Stimulated activated naive CD8-positive, alpha-beta T cell treated with anti-CD3 and anti-CD28 coated beads, Interleukin-15, Interleukin-2, amounts not matched to agents 100 ng/mL and 50 ng/mL, for 24 hours (primary cell): Measurements from ENCODE around the gene LRRC56.

ENCODE experiments used
- H3K27ac Mint-ChIP-seq: one replicate; pipeline ENCODE4 v1.8.0; 2021; ENCODE audit warnings: mild to moderate bottlenecking, mixed read lengths
- H3K27me3 Mint-ChIP-seq: one replicate; pipeline ENCODE4 v1.8.0; 2021; ENCODE audit warnings: mixed read lengths
- H3K36me3 Mint-ChIP-seq: one replicate; pipeline ENCODE4 v1.8.0; 2021; ENCODE audit warnings: low read depth, mixed read lengths
- H3K4me1 Mint-ChIP-seq: one replicate; pipeline ENCODE4 v1.8.0; 2021; ENCODE audit warnings: low read depth, mixed read lengths
- H3K4me3 Mint-ChIP-seq: one replicate; pipeline ENCODE4 v1.8.0; 2021; ENCODE audit warnings: mild to moderate bottlenecking, mixed read lengths
- H3K9me3 Mint-ChIP-seq: one replicate; pipeline ENCODE4 v1.8.0; 2021; ENCODE audit warnings: mixed read lengths

LRRC56 gene

GRCh38 chr11:528815-529727 lies 8.3 kb upstream of the LRRC56 start:
- H3K9me3 Mint-ChIP-seq = no peaks in the 10 kb centered on the region
- H3K4me1 Mint-ChIP-seq = no peaks in the 10 kb centered on the region
- no peaks in the 10 kb centered on the region for H3K27me3 Mint-ChIP-seq
- no peak overlapping the region for H3K27ac Mint-ChIP-seq
- H3K36me3 Mint-ChIP-seq = peaks cover 8% of the 10 kb centered on the region
- H3K4me3 Mint-ChIP-seq = no peak overlapping the region

GRCh38 chr11:529728-530411 lies 7.5 kb upstream of the LRRC56 start:
- H3K36me3 Mint-ChIP-seq = peaks cover 8% of the 10 kb centered on the region
- no peaks in the 10 kb centered on the region for H3K4me1 Mint-ChIP-seq
- H3K9me3 Mint-ChIP-seq = no peaks in the 10 kb centered on the region

DNA sequence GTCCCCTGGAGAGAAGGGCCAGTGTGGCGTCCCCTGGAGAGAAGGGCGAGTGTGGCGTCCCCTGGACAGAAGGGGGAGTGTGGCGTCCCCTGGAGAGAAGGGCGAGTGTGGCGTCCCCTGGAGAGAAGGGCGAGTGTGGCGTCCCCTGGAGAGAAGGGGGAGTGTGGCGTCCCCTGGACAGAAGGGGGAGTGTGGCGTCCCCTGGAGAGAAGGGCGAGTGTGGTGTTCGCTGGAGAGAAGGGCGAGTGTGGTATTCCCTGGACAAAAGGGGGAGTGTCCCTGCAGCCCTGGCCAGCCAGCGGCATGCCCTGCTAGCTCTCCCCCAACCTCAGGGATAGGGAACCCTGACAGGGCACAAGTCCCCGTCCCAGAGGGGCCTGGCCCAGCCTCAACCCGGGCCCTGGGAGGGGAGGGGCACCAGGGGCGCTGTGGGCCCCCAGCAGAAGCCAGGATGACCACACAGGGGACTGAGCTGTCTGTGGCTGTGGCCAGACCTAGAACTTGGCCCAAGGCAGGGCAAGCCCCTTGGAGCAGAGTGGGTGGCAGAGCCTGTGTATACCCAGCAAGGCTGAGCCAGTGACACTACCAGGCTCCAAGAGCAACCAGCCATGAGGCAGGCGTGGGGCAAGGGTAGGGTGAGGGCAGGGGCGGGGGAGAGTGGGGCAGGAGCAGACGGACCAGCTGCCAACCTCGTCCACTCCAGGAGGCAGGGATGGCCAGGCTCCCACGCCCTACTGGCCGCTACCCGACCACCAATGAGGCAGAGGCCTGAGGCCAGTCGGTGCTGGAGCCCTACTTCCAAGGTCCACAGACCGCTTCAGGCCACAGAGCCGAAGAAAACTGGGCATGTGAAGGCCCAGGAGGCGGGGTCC lies 6.1 kb upstream of the LRRC56 start:
- no peaks in the 10 kb centered on the region for H3K9me3 Mint-ChIP-seq
- no peaks in the 10 kb centered on the region for H3K27me3 Mint-ChIP-seq
- H3K4me1 Mint-ChIP-seq = peaks cover 2% of the 10 kb centered on the region
- no peak overlapping the region for H3K27ac Mint-ChIP-seq
- peaks cover 8% of the 10 kb centered on the region for H3K36me3 Mint-ChIP-seq
- no peak overlapping the region for H3K4me3 Mint-ChIP-seq

More at GRCh38 chr11:529728-530411, 7.5 kb upstream of the LRRC56 start:
- no peak overlapping the region for H3K27ac Mint-ChIP-seq
- no peak overlapping the region for H3K4me3 Mint-ChIP-seq
- no peaks in the 10 kb centered on the region for H3K27me3 Mint-ChIP-seq

- Mint-ChIP-seq H3K4me1 (peaks cover 5% of the 10 kb centered on the region), H3K4me3 (no peak overlapping the region), H3K27me3 (no peaks in the 10 kb centered on the region), H3K27ac (no peak overlapping the region), H3K9me3 (no peaks in the 10 kb centered on the region), H3K36me3 (peaks cover 8% of the 10 kb centered on the region)
These were observed 5.3 kb upstream of the LRRC56 start for GRCh38 chr11:531919-532526.

DNA sequence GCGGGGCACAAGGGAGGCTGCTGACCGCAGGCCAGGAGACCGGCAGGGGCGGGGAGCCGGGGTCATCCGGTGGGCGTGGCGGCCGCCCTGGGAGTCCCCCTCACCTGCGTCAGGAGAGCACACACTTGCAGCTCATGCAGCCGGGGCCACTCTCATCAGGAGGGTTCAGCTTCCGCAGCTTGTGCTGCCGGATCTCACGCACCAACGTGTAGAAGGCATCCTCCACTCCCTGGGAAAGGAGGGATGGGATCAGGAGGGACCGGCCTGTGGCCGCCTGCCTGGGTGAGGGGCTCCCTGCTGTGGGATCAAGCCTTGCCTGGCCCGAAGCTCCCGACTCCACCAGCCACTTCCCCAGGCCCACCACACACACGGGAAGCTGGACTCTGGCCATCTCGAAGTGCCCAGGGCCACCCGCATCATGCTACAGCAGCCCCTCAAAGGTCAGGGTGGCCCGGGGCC lies 4.8 kb upstream of the LRRC56 start:
- H3K4me1 Mint-ChIP-seq = peaks cover 5% of the 10 kb centered on the region
- no peaks in the 10 kb centered on the region for H3K9me3 Mint-ChIP-seq
- peaks cover 8% of the 10 kb centered on the region for H3K36me3 Mint-ChIP-seq
- no peak overlapping the region for H3K27ac Mint-ChIP-seq
- H3K27me3 Mint-ChIP-seq = no peaks in the 10 kb centered on the region
- H3K4me3 Mint-ChIP-seq = no peak overlapping the region

DNA sequence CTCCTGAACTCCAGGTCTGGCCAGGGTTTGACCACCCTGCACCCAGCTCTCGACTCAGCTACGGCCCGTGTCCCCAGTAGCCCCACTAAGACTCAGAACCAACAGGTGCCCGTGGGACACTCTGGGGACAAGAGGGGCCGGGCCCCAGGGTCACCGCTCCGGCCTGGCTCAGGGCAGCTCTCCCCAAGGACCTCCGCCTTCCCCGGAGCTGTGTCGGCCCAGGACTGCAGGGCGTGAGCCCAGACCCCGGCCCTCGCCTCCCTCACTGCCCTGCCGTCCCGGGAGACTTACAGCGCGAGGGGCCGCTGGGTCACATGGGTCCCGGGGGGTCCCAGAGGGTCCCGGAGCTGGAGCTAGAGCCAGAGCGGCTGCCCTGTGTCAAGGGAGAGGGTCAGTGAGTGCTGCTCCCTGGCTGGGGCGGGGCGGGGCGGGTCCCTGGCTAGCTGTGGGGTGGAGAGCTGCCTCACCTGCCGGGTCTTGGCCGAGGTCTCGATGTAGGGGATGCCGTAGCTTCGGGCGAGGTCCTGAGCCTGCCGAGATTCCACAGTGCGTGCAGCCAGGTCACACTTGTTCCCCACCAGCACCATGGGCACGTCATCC lies 4.2 kb upstream of the LRRC56 start:
- no peak overlapping the region for H3K27ac Mint-ChIP-seq
- no peaks in the 10 kb centered on the region for H3K9me3 Mint-ChIP-seq
- H3K4me3 Mint-ChIP-seq = no peak overlapping the region
- no peaks in the 10 kb centered on the region for H3K27me3 Mint-ChIP-seq
- peaks cover 10% of the 10 kb centered on the region for H3K4me1 Mint-ChIP-seq
- H3K36me3 Mint-ChIP-seq = peaks cover 8% of the 10 kb centered on the region

- Mint-ChIP-seq H3K27ac (no peak overlapping the region), H3K4me3 (peak overlapping the region; percentile 76), H3K4me1 (peaks cover 11% of the 10 kb centered on the region), H3K27me3 (no peaks in the 10 kb centered on the region), H3K9me3 (no peaks in the 10 kb centered on the region), H3K36me3 (peaks cover 8% of the 10 kb centered on the region)
These were observed 3.5 kb upstream of the LRRC56 start for GRCh38 chr11:533586-534395.

DNA sequence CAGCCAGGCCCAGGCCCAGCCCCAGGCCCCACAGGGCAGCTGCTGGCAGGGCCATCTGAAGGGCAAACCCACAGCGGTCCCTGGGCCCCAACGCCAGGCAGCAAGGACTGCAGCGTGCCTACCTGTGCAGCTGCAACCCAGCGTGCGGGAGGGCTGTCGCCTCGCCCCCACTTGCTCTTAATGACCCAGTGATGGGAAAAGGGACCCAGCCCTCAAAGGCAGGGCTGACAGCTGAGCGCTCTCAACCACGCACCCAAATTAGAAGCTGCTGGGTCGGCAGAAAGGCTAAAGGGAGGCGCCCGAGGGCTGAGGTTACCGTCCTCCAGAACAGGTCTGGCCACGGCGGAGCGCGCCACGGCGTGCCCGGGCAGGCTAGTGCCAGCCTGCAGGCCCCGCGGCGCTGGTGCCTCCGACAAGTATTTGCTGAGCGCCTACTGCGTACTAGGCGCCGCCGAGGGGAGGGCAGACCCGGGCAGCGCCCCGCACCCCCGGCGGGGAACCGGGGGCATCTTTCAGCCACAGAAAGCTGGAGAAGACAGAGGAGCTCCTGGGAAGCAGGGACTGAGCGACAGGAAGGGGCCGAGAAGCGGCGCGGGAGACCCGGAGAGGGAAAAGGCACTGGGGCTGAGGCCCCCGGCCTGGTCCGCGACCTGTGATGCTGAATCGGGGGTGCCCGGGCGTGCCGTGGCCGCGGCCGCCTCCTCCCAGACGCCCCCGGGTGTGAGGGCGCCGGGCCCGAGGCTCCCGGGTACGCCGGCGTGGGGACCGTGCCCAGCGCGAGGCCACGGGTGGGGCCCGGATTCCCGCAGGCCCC lies 2.7 kb upstream of the LRRC56 start:
- Mint-ChIP-seq H3K4me3 (peak overlapping the region; percentile 76), H3K27ac (no peak overlapping the region), H3K9me3 (no peaks in the 10 kb centered on the region), H3K4me1 (peaks cover 11% of the 10 kb centered on the region), H3K36me3 (peaks cover 8% of the 10 kb centered on the region), H3K27me3 (no peaks in the 10 kb centered on the region)

DNA sequence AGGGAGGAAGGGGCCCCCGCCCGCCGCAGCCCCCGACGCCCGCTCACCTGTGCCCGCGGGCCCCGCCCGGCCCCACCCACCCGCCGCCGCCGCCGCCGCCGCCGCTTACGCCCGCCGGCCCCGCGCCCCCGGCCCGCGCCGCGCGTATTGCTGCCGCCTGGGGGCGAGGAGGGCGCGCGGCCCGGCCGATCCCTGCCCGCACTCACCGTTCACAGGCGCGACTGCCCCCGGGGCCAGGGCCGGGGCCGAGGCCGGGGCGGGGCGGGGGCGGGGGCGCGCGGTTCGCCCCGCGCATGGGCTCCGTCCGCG lies 2.2 kb upstream of the LRRC56 start:
- Mint-ChIP-seq H3K9me3 (no peaks in the 10 kb centered on the region), H3K4me3 (no peak overlapping the region), H3K4me1 (peaks cover 11% of the 10 kb centered on the region), H3K27me3 (no peaks in the 10 kb centered on the region), H3K36me3 (peaks cover 8% of the 10 kb centered on the region), H3K27ac (no peak overlapping the region)

GRCh38 chr11:535519-536454 lies 1.5 kb upstream of the LRRC56 start, which contains the start of gene HRAS:
Gene HRAS (minus strand): TSS chr11:535576.
- H3K36me3 Mint-ChIP-seq = peaks cover 8% of the 10 kb centered on the region
- H3K9me3 Mint-ChIP-seq = no peaks in the 10 kb centered on the region
- peaks cover 11% of the 10 kb centered on the region for H3K4me1 Mint-ChIP-seq
- H3K4me3 Mint-ChIP-seq = peak within 1 kb of the TSS; percentile 92
- H3K27ac Mint-ChIP-seq = peak within 1 kb of the TSS; percentile 93
- H3K27me3 Mint-ChIP-seq = no peaks in the 10 kb centered on the region

- Mint-ChIP-seq H3K36me3 (no peaks in the 10 kb centered on the region), H3K27ac (peak overlapping the region; percentile 45), H3K9me3 (no peaks in the 10 kb centered on the region), H3K4me1 (peaks cover 11% of the 10 kb centered on the region), H3K4me3 (peak overlapping the region; percentile 92), H3K27me3 (no peaks in the 10 kb centered on the region)
These were observed 499 bp downstream of the LRRC56 start for GRCh38 chr11:537622-538430.
